HCT116 (cell line): ENCODE results near the gene IGIP. TPM values are rescaled to one million over a fixed set of nuclear protein-coding genes. Genes with fewer than 3 reads are reported as not detected.

Experiments used
- ATAC-seq: fragments of 200-7000 bp; cut with Tn5 transposase; 2 replicates; pipeline ENCODE4 v1.9.1; 2020; ENCODE audit warnings: mild to moderate bottlenecking, moderate library complexity
- BruUV-seq: library from RNA; stranded (reverse); fragments of 400-500 nt; replicated peaks from 2 replicates; lab custom pipeline; 2021; lab: Mats Ljungman, UMichigan
- CTCF ChIA-PET: fragments of 300-600 bp; sonication (Branson Sonifier 250); formaldehyde crosslinking; loops from one replicate; lab custom pipeline; 2021; ENCODE audit warnings: antibody characterized with exemption; lab: Charles Lee
- POLR2A ChIA-PET: fragments of 300-600, 350-600 bp; sonication (Branson Sonifier 250); formaldehyde crosslinking; loops from one replicate; lab custom pipeline; 2021; ENCODE audit warnings: antibody characterized with exemption; lab: Charles Lee
- RAD21 ChIA-PET, 2 experiments: fragments of 300-600 bp; sonication (Branson Sonifier 250); formaldehyde crosslinking; loops; one replicate each; lab custom pipeline; 2023; ENCODE audit warnings: low total read pairs in 2 of 2; ENCODE audit not compliant: uncharacterized antibody in 2 of 2, unreplicated experiment in 2 of 2, low non-redundant PET in 1 of 2; lab: Charles Lee
- DNase-seq: peaks from one replicate; pipeline ENCODE4 v3.0.0-alpha.2; 2010; ENCODE audit warnings: low read depth, low spot score
- H2AFZ ChIP-seq: fragments of 200-600 bp; shearing (Covaris generic), sonication (generic); 2 replicates; pipeline ENCODE4 v1.6.1; 2017; ENCODE audit warnings: low read depth, mixed run types, mixed read lengths, antibody characterized with exemption, low read length; ENCODE audit not compliant: poor library complexity, severe bottlenecking
- H3K27ac ChIP-seq: 2 replicates; pipeline ENCODE4 v1.5.1; 2012; ENCODE audit warnings: low read depth, low read length
- H3K27me3 ChIP-seq: fragments of 200-600 bp; sonication (generic); 2 replicates; pipeline ENCODE4 v1.6.1; 2016; ENCODE audit warnings: mixed run types, low read length, mixed read lengths; ENCODE audit not compliant: insufficient read depth
- H3K36me3 ChIP-seq, 2 experiments: fragments of 200-500 bp in 1 of 2; fragments of 200-600 bp in 1 of 2; sonication (Bioruptor generic) in 1 of 2; sonication (generic) in 1 of 2; 2 replicates each; pipeline versions ENCODE4 v1.5.1 to v1.6.1; 2014 to 2016; ENCODE audit warnings: low read length in 2 of 2, inconsistent platforms in 1 of 2, mixed read lengths in 1 of 2, mixed run types in 1 of 2; ENCODE audit not compliant: insufficient read depth in 2 of 2, control insufficient read depth in 1 of 2
- H3K4me1 ChIP-seq, 2 experiments: fragments of 200-600 bp in 1 of 2; sonication (generic) in 1 of 2; 2 replicates each; pipeline versions ENCODE4 v1.5.1 to v1.6.1; 2012 to 2017; ENCODE audit warnings: low read length in 2 of 2, inconsistent platforms in 1 of 2, mild to moderate bottlenecking in 1 of 2, mixed read lengths in 1 of 2, mixed run types in 1 of 2, moderate library complexity in 1 of 2; ENCODE audit not compliant: insufficient read depth in 2 of 2, control insufficient read depth in 1 of 2
- H3K4me2 ChIP-seq: fragments of 200-600 bp; sonication (generic); 2 replicates; pipeline ENCODE4 v1.6.1; 2017; ENCODE audit warnings: mixed run types, low read length, mixed read lengths
- H3K4me3 ChIP-seq, 2 experiments: fragments of 200-600 bp in 1 of 2; sonication (generic) in 1 of 2; replicated peaks in 1 of 2; 2 replicates each; pipeline ENCODE4 v1.5.1; 2011 to 2016; ENCODE audit warnings: low read length in 2 of 2, control low read depth in 1 of 2, low read depth in 1 of 2, mild to moderate bottlenecking in 1 of 2, mixed read lengths in 1 of 2, mixed run types in 1 of 2
- H3K79me2 ChIP-seq: fragments of 200-600 bp; sonication (generic); 2 replicates; pipeline ENCODE4 v1.6.1; 2017; ENCODE audit warnings: mild to moderate bottlenecking, mixed run types, low read length, moderate library complexity, mixed read lengths; ENCODE audit not compliant: insufficient read depth
- H3K9ac ChIP-seq: fragments of 200-600 bp; sonication (generic); 2 replicates; pipeline ENCODE4 v1.6.1; 2016; ENCODE audit warnings: low read length, mixed read lengths
- H3K9me2 ChIP-seq: fragments of 200-600 bp; sonication (generic), shearing (Covaris generic); 2 replicates; pipeline ENCODE4 v1.6.1; 2017; ENCODE audit warnings: mixed run types, mild to moderate bottlenecking, moderate library complexity; ENCODE audit not compliant: insufficient read depth
- H3K9me3 ChIP-seq, 2 experiments: fragments of 200-500 bp in 1 of 2; fragments of 200-600 bp in 1 of 2; sonication (Bioruptor generic) in 1 of 2; sonication (generic) in 1 of 2; 2 replicates each; pipeline ENCODE4 v1.6.1; 2014 to 2017; ENCODE audit warnings: low read length in 2 of 2, mixed read lengths in 2 of 2, inconsistent platforms in 1 of 2, low read depth in 1 of 2, mild to moderate bottlenecking in 1 of 2, mixed run types in 1 of 2, moderate library complexity in 1 of 2; ENCODE audit not compliant: control insufficient read depth in 1 of 2, insufficient read depth in 1 of 2
- H4K20me1 ChIP-seq: fragments of 200-600 bp; sonication (generic), shearing (Covaris generic); 2 replicates; pipeline ENCODE4 v1.6.1; 2017; ENCODE audit warnings: mixed run types, mild to moderate bottlenecking, moderate library complexity; ENCODE audit not compliant: insufficient read depth
- ATF3 ChIP-seq: IDR thresholded peaks from 2 replicates; pipeline ENCODE4 v1.6.1; 2012
- CBX3 ChIP-seq: IDR thresholded peaks from 2 replicates; pipeline ENCODE4 v1.6.1; 2012; ENCODE audit warnings: low read depth
- CEBPB ChIP-seq: IDR thresholded peaks from 2 replicates; pipeline ENCODE4 v1.6.1; 2012; ENCODE audit warnings: low read depth
- CTCF ChIP-seq, 3 experiments: fragments of 200-600 bp in 1 of 3; sonication (generic) in 1 of 3; IDR thresholded peaks in 2 of 3; conservative IDR thresholded peaks in 1 of 3; 2 replicates each; pipeline ENCODE4 v1.5.1; 2012 to 2017; ENCODE audit warnings: low read depth in 2 of 3, low read length in 2 of 3, antibody characterized with exemption in 1 of 3, borderline replicate concordance in 1 of 3, control low read depth in 1 of 3, mild to moderate bottlenecking in 1 of 3, mixed read lengths in 1 of 3, mixed run types in 1 of 3, moderate library complexity in 1 of 3; ENCODE audit not compliant: insufficient read depth in 1 of 3
- EGR1 ChIP-seq: IDR thresholded peaks from 2 replicates; pipeline ENCODE4 v1.6.1; 2012; ENCODE audit warnings: low read depth
- EZH2 ChIP-seq: fragments of 200-600 bp; sonication (generic); IDR thresholded peaks from 2 replicates; pipeline ENCODE4 v1.6.1; 2017; ENCODE audit warnings: antibody characterized with exemption, mixed run types
- FOSL1 ChIP-seq: IDR thresholded peaks from 2 replicates; pipeline ENCODE4 v1.6.1; 2012; ENCODE audit warnings: low read depth
- JUND ChIP-seq: IDR thresholded peaks from 2 replicates; pipeline ENCODE4 v1.6.1; 2012
- MAX ChIP-seq: IDR thresholded peaks from 2 replicates; pipeline ENCODE4 v1.6.1; 2012
- POLR2A ChIP-seq: IDR thresholded peaks from 2 replicates; pipeline ENCODE4 v1.7.0; 2011; ENCODE audit warnings: borderline replicate concordance; ENCODE audit not compliant: insufficient read depth, insufficient read length; ENCODE audit errors: extremely low read depth
- POLR2AphosphoS5 ChIP-seq: IDR thresholded peaks from 2 replicates; pipeline ENCODE4 v1.6.1; 2011; ENCODE audit warnings: mild to moderate bottlenecking, low read depth, low read length, moderate library complexity
- RAD21 ChIP-seq: IDR thresholded peaks from 2 replicates; pipeline ENCODE4 v1.6.1; 2012; ENCODE audit warnings: low read depth, mild to moderate bottlenecking
- REST ChIP-seq: IDR thresholded peaks from 2 replicates; pipeline ENCODE4 v1.6.1; 2012; ENCODE audit warnings: low read depth
- SP1 ChIP-seq: IDR thresholded peaks from 2 replicates; pipeline ENCODE4 v1.6.1; 2012; ENCODE audit warnings: low read depth
- SRF ChIP-seq: IDR thresholded peaks from 2 replicates; pipeline ENCODE4 v1.6.1; 2012; ENCODE audit warnings: low read depth
- TCF7L2 ChIP-seq: IDR thresholded peaks from 2 replicates; pipeline ENCODE4 v1.7.0; 2011; ENCODE audit warnings: borderline replicate concordance, inconsistent platforms; ENCODE audit not compliant: insufficient read depth, insufficient read length; ENCODE audit errors: extremely low read depth
- ZFX ChIP-seq: fragments of 450-650 bp; IDR thresholded peaks from 2 replicates; pipeline ENCODE4 v1.6.1; 2017
- ZNF274 ChIP-seq: fragments of 200-500 bp; sonication (Bioruptor generic); IDR thresholded peaks from 2 replicates; pipeline ENCODE4 v1.6.1; 2014; ENCODE audit warnings: mild to moderate bottlenecking, low read depth, low read length, inconsistent platforms
- intact Hi-C: fragments of 100-400 bp; cut with micrococcal nuclease; formaldehyde crosslinking; loops from 2 replicates; pipeline ENCODE4 v1.10.0; 2022
- total RNA-seq: library from RNA; stranded (reverse); gene quantifications from one replicate; pipeline ENCODE4 v1.2.1, GENCODE V29; 2021; ENCODE audit not compliant: unreplicated experiment

The IGIP gene
- total RNA-seq, 1 experiment from 2014 or later, result 5.2 TPM

GRCh38 chr5:140152022-140152999 lies 26.6 kb downstream of the IGIP start:
- no peak overlapping the region for H3K4me2 ChIP-seq
- no peaks in the 10 kb centered on the region for H3K36me3 ChIP-seq
- H2AFZ ChIP-seq, result no peak overlapping the region
- ATAC-seq, result no peak
- peaks cover 4 to 23% of the 10 kb centered on the region in 2 experiments; a peak in 3 of 4 replicates for H3K4me1 ChIP-seq
- no peaks in the 10 kb centered on the region for H3K9me2 ChIP-seq
- H3K9ac ChIP-seq, result no peak overlapping the region
- H3K27ac ChIP-seq, result no peak overlapping the region
- H3K4me3 ChIP-seq, result no peak overlapping the region
- ChIA-PET RAD21 (no interaction called here), CTCF (no interaction called here), POLR2A (no interaction called here)
- intact Hi-C loops, result loop anchor here (10.0 kb wide), 1 partner anchor 308 kb away; no protein-coding TSS in a partner anchor
- no peak for DNase-seq
- no peaks in the 10 kb centered on the region for H3K9me3 ChIP-seq
- no peaks in the 10 kb centered on the region for H3K79me2 ChIP-seq
- H4K20me1 ChIP-seq, result no peaks in the 10 kb centered on the region
- TF ChIP-seq SRF, result no peak
- no peak for TF ChIP-seq ZNF274
- TF ChIP-seq EGR1, result no peak
- no peak for TF ChIP-seq SP1
- no peak for TF ChIP-seq POLR2A
- TF ChIP-seq ATF3, result no peak
- TF ChIP-seq MAX, result no peak
- TF ChIP-seq REST, result no peak
- no peak for TF ChIP-seq JUND
- no peak for TF ChIP-seq TCF7L2
- TF ChIP-seq RAD21, result no peak
- TF ChIP-seq FOSL1, result no peak
- TF ChIP-seq CBX3, result no peak
- no peak for TF ChIP-seq CTCF (IDR thresholded peaks at IDR 0.05 in 2 of 3, conservative IDR thresholded peaks at IDR 0.05 in 1 of 3; ENCODE audit: borderline replicate concordance in 1 of 3, insufficient read depth in 1 of 3, low read depth in 2 of 3, low read length in 2 of 3)
- no peak for TF ChIP-seq EZH2
- no peak for TF ChIP-seq CEBPB
- TF ChIP-seq POLR2AphosphoS5, result no peak
- no peak for TF ChIP-seq ZFX
- no TSS peak for BruUV-seq
- no peaks in the 10 kb centered on the region for H3K27me3 ChIP-seq
